Skeletal muscle satellite cell (primary cell): ENCODE measurements around the gene TOP1.

Source experiments
- H3K27me3 ChIP-seq: 2 replicates; pipeline ENCODE4 v1.7.0; 2013; ENCODE audit warnings: low read length; ENCODE audit not compliant: control insufficient read depth, insufficient read depth
- H3K36me3 ChIP-seq: 2 replicates; pipeline ENCODE4 v1.7.0; 2013; ENCODE audit warnings: mild to moderate bottlenecking, control low read depth, low read length; ENCODE audit not compliant: insufficient read depth
- H3K4me1 ChIP-seq: 2 replicates; pipeline ENCODE4 v1.7.0; 2013; ENCODE audit warnings: low read length; ENCODE audit not compliant: control insufficient read depth, insufficient read depth
- H3K4me2 ChIP-seq: 2 replicates; pipeline ENCODE4 v1.7.0; 2013; ENCODE audit warnings: mild to moderate bottlenecking, low read length
- H3K4me3 ChIP-seq: 2 replicates; pipeline ENCODE4 v1.7.0; 2013; ENCODE audit warnings: low read length
- H3K9ac ChIP-seq: 2 replicates; pipeline ENCODE4 v1.7.0; 2013; ENCODE audit warnings: mild to moderate bottlenecking, low read depth, low read length, moderate library complexity
- H3K9me3 ChIP-seq: replicated peaks from 2 replicates; pipeline ENCODE4 v1.7.0; 2013; ENCODE audit warnings: mild to moderate bottlenecking, control low read depth, low read length

The TOP1 gene

DNA sequence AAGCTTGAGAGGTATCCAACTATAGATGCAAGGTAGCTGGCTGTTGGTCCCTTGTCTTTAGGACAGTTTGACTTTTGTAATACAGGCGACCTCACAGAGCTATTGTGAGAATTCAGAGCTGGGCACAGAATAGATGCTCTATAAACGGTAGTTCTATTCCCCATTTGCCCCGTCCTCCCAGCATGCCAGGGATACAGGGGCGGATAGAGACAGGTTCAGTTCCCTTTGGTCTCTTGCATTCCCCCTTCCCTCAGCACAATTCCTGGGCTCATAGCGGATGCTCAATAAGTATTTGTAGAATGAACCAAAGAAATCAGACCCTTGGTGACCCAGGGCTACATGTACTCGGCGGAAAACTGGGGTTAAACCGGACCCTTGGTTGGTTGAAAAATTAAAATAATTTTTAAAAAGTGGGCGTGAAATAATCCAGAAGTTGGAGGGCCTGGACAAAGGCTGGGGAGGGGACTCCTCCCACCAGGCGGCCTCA is 707 bp upstream of the TOP1 start:
- H3K27me3 ChIP-seq: no peaks in the 10 kb centered on the region
- H3K4me3 ChIP-seq: peak overlapping the region; percentile 66
- H3K9ac ChIP-seq: peak overlapping the region; percentile 76
- H3K4me1 ChIP-seq: peaks cover 34% of the 10 kb centered on the region
- H3K36me3 ChIP-seq: peaks cover 13% of the 10 kb centered on the region
- peak overlapping the region; percentile 84 for H3K4me2 ChIP-seq
- H3K9me3 ChIP-seq: no peaks in the 10 kb centered on the region

DNA sequence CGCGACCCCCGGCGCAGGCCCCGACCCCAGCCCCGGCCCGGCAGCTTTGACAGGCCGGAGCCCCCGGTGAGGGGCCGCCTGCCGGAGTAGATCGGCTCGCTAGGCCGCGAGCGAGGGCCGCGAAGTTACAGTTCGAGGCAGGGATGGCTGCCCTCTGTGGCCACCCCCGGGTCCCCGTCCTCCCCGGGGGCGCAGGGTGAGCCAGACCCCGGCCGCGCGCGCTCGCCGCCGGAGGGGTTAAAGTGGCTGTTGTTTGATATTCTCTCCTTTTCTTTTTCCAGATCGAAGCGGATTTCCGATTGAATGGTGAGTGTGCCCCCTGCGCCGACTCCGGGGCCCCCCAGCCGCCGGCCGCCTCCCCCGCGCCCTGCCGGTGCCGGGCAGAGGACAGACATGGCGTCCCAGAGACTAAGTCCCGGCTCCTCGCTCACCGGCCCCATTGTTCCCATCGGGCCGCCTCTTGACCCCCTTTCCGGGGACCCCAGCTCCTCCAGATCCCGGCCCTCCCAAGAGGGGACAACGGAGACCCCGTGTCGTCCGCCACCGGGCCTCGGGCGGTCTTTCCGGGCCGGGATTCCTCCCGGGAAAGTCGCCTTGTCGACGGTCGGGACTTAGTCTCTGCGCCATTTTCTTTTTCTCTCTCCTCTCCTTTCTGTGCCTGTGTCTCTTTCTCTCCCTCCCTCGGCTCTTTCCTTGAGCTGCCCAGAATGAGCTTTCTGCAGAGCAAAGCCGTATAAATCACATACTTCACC is 704 bp downstream of the TOP1 start:
- Histone ChIP-seq H3K27me3 (no peaks in the 10 kb centered on the region), H3K9ac (peak overlapping the region; percentile 100), H3K9me3 (no peaks in the 10 kb centered on the region), H3K4me1 (peaks cover 47% of the 10 kb centered on the region), H3K4me3 (peak overlapping the region; percentile 95), H3K4me2 (peak overlapping the region; percentile 94), H3K36me3 (peaks cover 19% of the 10 kb centered on the region)

DNA sequence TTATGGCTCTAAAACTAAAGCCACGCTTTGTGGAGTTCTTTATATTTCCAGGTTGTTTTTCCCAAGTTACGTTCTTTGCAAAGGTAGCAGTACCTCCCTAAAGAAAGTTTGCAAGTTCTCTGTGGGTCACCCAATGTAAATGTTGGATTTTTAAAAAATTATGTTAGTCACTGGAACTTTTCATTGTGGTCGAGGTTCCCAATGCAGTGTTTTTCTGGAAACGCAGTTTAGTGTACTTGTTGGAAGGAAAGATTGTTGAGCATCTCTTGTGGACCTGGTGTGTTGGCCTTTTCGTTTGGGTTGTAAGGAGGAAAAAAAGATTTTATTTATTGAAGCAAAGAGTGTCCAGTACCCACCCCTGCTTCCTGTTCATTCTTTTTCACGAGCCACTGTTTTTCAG is 1.4 kb downstream of the TOP1 start:
- H3K4me3 ChIP-seq: peak overlapping the region; percentile 95
- peaks cover 19% of the 10 kb centered on the region for H3K36me3 ChIP-seq
- peak overlapping the region; percentile 100 for H3K9ac ChIP-seq
- H3K4me1 ChIP-seq: peaks cover 48% of the 10 kb centered on the region
- peak overlapping the region; percentile 94 for H3K4me2 ChIP-seq
- H3K9me3 ChIP-seq: no peaks in the 10 kb centered on the region
- H3K27me3 ChIP-seq: no peaks in the 10 kb centered on the region

DNA sequence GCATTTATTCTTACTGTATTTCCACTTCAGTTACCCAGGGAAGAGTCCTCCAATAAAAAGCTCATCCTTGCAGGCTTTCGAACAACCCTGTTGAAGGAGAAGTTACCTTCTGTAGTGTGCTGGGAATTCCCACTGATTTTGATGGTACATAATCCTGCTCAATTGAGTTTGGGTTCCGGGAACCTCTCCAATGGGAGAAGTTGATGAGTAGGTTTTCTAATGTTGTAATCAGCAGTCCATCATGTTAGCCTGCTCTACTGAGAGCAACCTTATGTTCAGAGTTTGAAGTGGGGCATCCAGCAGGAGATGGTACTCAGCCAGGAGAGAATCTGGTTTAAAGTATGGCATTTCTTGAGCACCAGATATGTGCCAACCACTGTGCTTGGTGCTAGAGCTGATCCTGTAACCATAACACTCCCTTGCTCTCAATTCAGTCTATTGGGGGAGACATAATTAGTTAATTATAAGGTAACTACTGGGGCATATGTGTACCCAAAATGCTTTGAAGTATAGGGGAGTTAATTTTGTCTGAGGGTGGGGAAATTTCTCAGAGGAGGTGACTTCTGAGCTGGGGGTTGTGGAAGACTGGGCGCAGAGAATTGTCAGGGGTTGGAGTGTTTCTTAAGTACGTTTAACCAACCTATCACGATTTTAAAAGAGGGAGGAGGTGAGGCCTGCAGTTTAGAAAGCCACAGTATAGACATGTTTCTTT is 2.1 kb downstream of the TOP1 start:
- Histone ChIP-seq H3K4me3 (peak overlapping the region; percentile 95), H3K9ac (peak overlapping the region; percentile 100), H3K9me3 (no peaks in the 10 kb centered on the region), H3K4me2 (peak overlapping the region; percentile 94), H3K27me3 (no peaks in the 10 kb centered on the region), H3K36me3 (peaks cover 19% of the 10 kb centered on the region), H3K4me1 (peaks cover 48% of the 10 kb centered on the region)

DNA sequence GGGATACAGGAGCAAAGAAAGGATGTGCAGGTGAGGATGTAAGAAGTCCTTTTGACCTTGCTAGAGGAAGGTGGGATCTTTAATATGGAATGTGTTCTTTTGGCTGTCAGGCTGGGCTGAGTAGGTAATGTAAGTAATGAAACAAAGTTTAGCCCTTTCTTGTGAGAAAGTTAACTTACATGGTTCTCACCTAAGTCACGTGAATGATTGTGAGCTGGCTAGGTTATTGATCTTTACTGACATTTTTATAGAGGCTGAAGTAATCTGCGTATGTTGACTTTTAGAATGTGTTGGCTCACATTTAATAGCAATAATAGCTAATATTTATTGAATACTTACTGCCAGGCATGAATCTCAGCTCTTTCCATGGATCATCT is 2.6 kb downstream of the TOP1 start:
- Histone ChIP-seq H3K4me1 (peaks cover 48% of the 10 kb centered on the region), H3K36me3 (peaks cover 19% of the 10 kb centered on the region), H3K9ac (peak overlapping the region; percentile 100), H3K4me3 (peak overlapping the region; percentile 95), H3K4me2 (peak overlapping the region; percentile 94), H3K27me3 (no peaks in the 10 kb centered on the region), H3K9me3 (no peaks in the 10 kb centered on the region)

DNA sequence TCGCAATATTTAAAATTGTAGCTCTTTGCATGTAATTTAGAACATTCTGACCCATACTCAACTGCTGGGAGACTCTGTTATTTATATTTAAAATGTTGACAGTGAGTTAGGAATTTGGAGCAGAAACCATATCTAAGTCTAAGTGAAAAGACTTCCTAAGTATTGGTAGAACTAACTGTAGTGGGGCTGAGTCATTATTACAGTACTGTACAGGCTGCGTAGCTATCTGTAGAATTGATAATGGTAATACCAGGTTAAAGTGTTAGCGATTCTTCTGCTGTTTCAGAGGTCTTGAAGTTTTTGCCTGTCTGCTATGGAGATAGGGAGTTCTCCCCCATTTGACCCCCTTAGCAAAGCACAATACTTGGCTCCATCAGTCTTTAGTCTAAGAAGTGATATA is 3.6 kb downstream of the TOP1 start:
- Histone ChIP-seq H3K9me3 (no peaks in the 10 kb centered on the region), H3K36me3 (peaks cover 22% of the 10 kb centered on the region), H3K9ac (no peak overlapping the region), H3K27me3 (no peaks in the 10 kb centered on the region), H3K4me2 (peak overlapping the region; percentile 94), H3K4me3 (peak overlapping the region; percentile 95), H3K4me1 (peaks cover 48% of the 10 kb centered on the region)

DNA sequence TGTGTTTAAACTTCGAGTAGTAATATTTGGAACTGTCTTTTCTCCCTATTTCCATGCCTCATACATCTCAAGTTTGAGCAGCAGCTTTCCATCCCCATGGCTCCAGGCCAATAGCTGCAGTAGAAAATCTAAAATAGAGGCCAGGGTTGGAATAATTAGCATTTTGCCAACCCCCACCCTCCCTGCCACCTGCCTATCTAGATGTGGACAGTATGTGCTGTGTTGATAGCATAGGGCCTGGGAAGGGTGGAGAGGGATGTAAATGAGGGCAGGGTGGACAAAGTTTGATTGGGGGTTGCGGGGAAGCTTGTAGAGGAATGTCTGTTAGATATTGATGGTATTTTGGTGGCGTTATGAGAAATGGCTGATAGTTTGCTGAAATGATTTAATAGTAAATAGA is 5.6 kb downstream of the TOP1 start:
- H3K36me3 ChIP-seq: peaks cover 22% of the 10 kb centered on the region
- no peaks in the 10 kb centered on the region for H3K9me3 ChIP-seq
- H3K4me2 ChIP-seq: peak overlapping the region; percentile 94
- no peak overlapping the region for H3K4me3 ChIP-seq
- no peaks in the 10 kb centered on the region for H3K27me3 ChIP-seq
- no peak overlapping the region for H3K9ac ChIP-seq
- peaks cover 41% of the 10 kb centered on the region for H3K4me1 ChIP-seq

DNA sequence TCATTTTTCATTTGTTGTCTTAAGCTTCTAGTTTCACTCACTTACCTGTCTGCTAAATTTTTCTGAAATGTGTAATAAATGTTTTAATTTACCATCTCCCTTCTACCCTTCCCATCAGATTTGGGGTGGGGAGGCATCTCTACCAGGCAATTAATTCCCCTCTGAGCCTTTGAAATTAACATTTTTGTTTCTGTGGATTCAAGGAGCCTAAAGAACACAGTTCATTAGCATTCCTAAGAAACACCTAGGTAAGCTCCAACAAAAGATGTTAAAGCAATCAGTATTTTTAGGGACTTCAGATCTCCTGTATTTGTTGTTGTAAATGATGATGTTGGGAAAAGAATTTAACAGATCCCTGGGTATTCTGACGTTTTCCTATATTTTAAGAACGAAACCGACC is 6.6 kb downstream of the TOP1 start:
- Histone ChIP-seq H3K4me3 (no peak overlapping the region), H3K36me3 (peaks cover 22% of the 10 kb centered on the region), H3K4me2 (no peak overlapping the region), H3K9me3 (no peaks in the 10 kb centered on the region), H3K27me3 (no peaks in the 10 kb centered on the region), H3K4me1 (peaks cover 41% of the 10 kb centered on the region), H3K9ac (no peak overlapping the region)

DNA sequence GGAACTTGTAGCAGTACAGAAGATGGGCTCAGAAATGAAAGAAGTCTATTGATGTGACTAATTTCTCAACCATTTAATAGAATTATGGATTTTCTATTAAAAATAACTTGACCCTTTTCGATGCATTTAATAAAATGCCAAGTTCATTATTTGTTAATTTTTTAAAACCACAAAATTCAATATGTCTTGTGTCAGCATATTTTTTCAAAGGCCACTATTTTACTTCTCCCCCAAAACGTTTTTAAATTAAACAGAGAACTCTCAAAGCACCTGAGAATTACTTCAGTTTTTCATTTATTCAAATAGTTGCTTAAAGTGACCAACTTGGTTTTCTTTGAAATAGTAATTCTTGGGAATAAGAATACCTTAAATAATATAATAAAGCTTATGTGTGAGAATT is 8.6 kb downstream of the TOP1 start:
- Histone ChIP-seq H3K36me3 (peaks cover 22% of the 10 kb centered on the region), H3K9ac (no peak overlapping the region)

DNA sequence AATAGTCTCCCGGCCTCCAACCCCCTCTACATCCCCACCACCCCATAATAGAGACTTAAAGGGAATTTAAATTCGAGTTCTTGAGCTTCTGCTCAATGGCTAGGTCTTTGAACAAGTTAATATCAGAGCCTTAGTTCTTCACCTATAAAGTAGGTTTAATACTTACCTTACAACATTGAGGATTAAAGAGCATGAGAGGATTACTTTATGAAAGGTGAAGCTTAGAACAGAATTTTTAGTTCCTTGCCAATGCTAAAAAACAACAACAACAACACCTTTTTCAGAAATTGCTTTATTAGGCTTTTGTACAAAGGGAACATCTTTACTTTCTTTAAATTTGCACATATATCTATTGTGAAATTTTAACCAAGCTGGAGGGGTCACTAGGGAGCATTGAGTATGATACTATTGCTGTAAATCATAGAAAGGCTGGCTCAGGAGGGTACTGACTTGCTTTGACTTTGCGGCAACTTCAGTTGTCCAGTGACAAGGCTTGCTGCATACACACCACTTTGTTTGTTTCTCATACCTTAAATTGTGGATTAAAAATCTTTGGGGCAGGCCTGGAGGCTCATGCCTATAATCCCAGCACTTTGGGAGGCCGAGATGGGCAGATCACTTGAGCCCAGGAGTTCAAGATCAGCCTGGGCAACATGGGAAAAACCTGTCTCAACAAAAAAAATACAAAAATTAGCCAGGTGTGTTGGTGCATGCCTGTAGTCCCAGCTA is 9.7 kb downstream of the TOP1 start:
- H3K9ac ChIP-seq: no peak overlapping the region
- H3K4me1 ChIP-seq: peaks cover 10% of the 10 kb centered on the region
- no peak overlapping the region for H3K4me3 ChIP-seq
- H3K9me3 ChIP-seq: no peaks in the 10 kb centered on the region
- peaks cover 15% of the 10 kb centered on the region for H3K36me3 ChIP-seq
- no peak overlapping the region for H3K4me2 ChIP-seq
- no peaks in the 10 kb centered on the region for H3K27me3 ChIP-seq

More for the DNA sequence above, 8.6 kb downstream of the TOP1 start:
- peaks cover 22% of the 10 kb centered on the region for H3K4me1 ChIP-seq
- no peaks in the 10 kb centered on the region for H3K27me3 ChIP-seq
- H3K4me2 ChIP-seq: no peak overlapping the region
- H3K4me3 ChIP-seq: no peak overlapping the region
- no peaks in the 10 kb centered on the region for H3K9me3 ChIP-seq

DNA sequence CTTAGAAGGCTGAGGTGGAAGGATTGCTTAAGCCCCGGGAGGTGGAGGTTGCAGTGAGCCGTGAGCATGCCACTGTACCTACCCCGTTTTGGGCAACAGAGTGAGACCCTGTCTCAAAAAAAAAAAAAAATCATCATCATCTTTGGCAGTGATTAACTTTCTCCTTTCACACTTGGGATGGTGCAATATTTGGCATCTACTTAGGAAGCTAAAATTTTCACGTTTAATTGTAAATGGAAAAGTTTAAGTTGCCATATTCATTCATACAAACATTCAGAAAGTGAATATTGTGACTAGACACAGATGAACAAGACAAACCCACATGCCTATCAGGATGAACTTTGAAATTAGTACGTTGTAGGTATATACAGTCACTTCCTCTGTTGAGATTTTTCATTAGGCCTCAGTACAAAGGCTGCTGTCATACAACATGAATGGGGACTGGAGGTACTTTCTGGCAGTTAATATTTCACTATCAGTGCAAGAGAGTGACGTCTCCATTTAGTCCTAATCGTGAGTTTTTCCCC is 10.3 kb downstream of the TOP1 start:
- Histone ChIP-seq H3K4me3 (no peak overlapping the region), H3K36me3 (peaks cover 13% of the 10 kb centered on the region), H3K9ac (no peak overlapping the region), H3K27me3 (no peaks in the 10 kb centered on the region), H3K4me2 (no peak overlapping the region), H3K4me1 (peaks cover 4% of the 10 kb centered on the region), H3K9me3 (no peaks in the 10 kb centered on the region)
